ENCODE measurements around the gene MAN2B1.

The MAN2B1 gene

GRCh38 chr19:12611361-12611699, 55.2 kb downstream of the MAN2B1 start:
- no peak for DNase-seq (ENCODE audit: low spot score)

GRCh38 chr19:12610540-12611360, 55.8 kb downstream of the MAN2B1 start, which contains the start of the genes ZNF490 and ZNF791:
TSS of gene ZNF490 (minus strand) at chr19:12610813. CDS start at chr19:12610680, 133 bp downstream.
TSS of gene ZNF791 (plus strand) at chr19:12610920. CDS start at chr19:12611080, 160 bp downstream.
- DNase-seq (ENCODE audit: low spot score): peak; percentile 97

- no peak for DNase-seq (ENCODE audit: low spot score)
Observed at GRCh38 chr19:12607631-12608030, 58.9 kb downstream of the MAN2B1 start.

- no peak for DNase-seq (ENCODE audit: low spot score)
Observed at GRCh38 chr19:12606796-12607195, 59.7 kb downstream of the MAN2B1 start.

GRCh38 chr19:12603714-12604113, 62.8 kb downstream of the MAN2B1 start:
- DNase-seq (ENCODE audit: low spot score): no peak

- DNase-seq (ENCODE audit: low spot score): no peak
Observed at GRCh38 chr19:12597594-12597993, 68.9 kb downstream of the MAN2B1 start.

GRCh38 chr19:12596927-12597548, 69.5 kb downstream of the MAN2B1 start:
- no peak for DNase-seq (ENCODE audit: low spot score)
